IPS DF 4.7 (cell line): ENCODE results near the gene RPL27A.

Source experiments
- DNase-seq: peaks from one replicate; pipeline ENCODE4 v3.0.0-alpha.2; 2013; ENCODE audit warnings: low spot score; ENCODE audit errors: extremely low read depth

Gene RPL27A

DNA sequence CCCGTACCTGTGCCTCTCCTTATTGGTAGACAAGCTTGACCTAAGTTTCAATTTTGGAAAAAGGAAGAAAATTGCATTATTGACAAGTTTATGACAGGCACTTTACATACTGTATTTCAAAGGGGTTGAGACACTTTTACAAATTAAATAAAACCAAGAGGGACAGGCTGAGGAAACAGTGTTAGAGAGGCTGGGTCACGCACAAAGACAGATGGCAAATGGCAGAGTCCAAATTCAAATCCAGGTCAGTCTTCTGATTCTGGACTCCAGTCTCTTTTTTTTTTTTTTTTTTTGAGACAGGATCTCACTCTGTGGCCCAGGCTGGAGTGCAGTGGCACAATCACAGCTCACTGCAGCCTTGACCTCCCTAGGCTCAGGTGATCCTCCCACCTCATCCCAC, 10.2 kb upstream of the RPL27A start:
- no peak for DNase-seq

DNA sequence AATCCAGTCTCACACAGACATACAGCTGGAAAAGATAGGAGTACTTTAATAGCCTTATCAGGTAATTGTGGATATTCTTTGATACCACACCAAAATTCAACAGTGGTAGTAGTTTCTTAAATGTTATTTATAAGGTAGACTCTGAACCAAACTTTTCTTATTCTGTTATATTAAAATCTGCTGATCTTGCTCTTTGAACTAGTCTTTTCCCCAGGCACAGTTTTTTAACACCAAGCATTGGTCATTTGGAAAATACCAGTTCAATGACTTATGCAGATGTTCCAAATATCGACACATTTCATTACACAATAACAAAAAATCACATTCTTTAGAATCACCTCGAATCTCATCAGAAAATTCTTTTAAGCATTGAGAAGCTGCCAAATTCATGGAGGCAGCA, 7.7 kb upstream of the RPL27A start:
- DNase-seq: no peak

DNA sequence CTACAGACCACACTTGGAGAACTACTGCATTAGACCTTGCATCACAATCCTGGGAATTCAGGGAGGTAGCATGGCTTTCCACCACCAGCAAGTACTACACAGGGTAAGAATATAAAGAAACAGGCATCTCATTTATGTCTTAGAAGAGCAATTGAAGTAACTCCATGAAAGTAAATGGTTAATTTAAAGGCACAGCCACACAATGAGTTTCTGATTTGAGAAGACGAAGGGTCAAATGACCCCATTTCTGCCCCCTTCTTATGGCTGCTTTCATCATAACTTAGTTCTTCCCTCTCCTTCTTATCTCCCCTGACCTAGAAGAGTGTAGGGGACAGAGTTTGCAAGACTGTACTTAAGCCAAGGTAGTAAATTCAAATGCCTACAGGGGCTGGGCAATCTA, 6.1 kb upstream of the RPL27A start:
- no peak for DNase-seq

GRCh38 chr11:8679006-8679405, 3.6 kb upstream of the RPL27A start:
- DNase-seq: no peak

- no peak for DNase-seq
Measured at GRCh38 chr11:8681837-8682302, 722 bp upstream of the RPL27A start.

- DNase-seq: no peak
Measured at GRCh38 chr11:8683115-8683807, 669 bp downstream of the RPL27A start.

DNA sequence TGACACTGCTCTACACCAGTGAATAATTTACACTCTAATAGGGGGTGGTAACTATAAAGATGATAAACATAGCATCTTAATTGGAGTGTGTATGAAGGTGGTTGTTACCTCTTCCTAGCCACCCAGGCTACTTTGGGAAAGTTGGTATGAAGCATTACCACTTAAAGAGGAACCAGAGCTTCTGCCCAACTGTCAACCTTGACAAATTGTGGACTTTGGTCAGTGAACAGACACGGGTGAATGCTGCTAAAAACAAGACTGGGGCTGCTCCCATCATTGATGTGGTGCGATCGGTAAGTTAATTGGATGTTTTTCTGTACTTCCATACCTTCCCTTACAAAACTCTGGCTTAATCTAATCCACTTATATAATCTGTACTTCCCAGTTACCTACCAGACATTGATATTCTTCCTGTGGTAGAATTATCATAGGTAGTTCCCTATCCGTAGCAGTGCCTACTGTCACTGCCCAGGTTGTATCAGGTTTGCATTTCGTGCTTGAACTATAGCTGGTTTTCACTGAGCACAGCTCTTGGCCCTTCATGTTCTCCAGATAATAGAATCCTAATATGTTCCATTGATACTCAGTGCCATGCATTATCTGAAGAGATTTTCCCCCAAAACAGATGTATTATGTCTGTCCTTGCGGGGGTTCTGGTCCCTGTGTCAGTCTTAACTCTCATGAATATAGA, 2.2 kb downstream of the RPL27A start:
- DNase-seq: no peak

- DNase-seq: no peak
Measured at GRCh38 chr11:8685306-8685705, 2.7 kb downstream of the RPL27A start.

DNA sequence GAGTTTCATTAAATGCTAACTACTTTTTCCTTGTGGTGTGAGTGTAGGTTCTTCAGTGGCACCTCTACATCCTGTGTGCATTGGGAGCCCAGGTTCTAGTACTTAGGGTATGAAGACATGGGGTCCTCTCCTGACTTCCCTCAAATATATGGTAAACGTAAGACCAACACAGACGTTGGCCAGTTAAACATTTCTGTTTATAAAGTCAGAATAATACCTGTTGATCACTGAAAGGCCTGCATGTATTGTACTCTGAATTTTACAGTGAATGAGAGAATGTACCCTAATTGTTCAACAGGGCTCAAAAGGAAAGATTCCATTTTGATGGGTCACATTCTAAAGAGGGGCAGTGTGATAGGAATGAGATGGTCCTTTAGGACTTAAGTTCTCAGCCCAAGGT, 3.2 kb downstream of the RPL27A start:
- DNase-seq: no peak

GRCh38 chr11:8686325-8686724, 3.7 kb downstream of the RPL27A start:
- DNase-seq: no peak

DNA sequence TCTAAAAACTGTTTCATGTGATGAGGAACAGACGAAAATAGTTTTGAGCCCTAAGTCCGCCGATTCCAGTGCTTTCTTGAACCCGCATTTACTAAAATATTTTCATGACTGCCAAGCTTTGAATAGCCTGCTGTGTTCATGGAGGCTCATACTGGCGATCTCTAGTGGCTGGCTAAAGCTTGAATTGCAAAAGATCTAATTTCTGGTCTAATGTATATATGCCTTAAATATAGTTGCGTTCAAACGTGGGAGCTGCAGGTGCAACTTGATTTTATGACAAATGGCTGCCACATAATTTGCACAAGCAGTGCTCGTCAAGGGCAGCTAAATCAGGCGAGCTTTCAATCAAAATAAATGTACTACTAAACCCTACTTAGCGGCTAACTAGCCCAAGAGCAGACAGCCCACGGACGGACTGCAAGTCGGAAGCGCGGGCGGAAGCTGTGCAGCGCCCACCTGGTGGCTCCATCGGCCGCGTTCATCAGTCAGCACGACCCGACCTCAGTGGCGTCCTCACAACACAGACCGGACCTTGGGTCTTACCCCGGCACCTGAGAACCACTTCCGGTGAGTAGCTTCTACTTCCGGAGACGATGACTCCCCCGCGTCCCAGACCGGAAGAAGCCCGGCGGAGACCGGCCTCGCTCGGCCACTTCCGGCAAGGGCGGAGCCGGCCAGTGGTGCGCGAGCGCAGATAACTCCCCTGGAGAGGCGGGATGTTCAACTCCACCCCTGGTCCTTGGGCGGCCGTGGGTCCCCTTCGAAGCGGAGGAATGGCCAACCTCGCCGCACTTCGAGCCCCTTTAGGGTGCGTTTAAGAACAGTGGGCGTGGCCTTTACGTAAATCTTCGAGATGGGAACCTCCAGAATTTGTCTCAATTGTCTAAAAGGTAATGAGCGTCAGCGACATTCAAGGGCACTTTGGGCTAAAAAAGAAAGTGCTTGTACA, 6.1 kb downstream of the RPL27A start:
- peak; percentile 96 for DNase-seq

- DNase-seq: no peak
Measured at GRCh38 chr11:8689726-8690255, 7.2 kb downstream of the RPL27A start.

DNA sequence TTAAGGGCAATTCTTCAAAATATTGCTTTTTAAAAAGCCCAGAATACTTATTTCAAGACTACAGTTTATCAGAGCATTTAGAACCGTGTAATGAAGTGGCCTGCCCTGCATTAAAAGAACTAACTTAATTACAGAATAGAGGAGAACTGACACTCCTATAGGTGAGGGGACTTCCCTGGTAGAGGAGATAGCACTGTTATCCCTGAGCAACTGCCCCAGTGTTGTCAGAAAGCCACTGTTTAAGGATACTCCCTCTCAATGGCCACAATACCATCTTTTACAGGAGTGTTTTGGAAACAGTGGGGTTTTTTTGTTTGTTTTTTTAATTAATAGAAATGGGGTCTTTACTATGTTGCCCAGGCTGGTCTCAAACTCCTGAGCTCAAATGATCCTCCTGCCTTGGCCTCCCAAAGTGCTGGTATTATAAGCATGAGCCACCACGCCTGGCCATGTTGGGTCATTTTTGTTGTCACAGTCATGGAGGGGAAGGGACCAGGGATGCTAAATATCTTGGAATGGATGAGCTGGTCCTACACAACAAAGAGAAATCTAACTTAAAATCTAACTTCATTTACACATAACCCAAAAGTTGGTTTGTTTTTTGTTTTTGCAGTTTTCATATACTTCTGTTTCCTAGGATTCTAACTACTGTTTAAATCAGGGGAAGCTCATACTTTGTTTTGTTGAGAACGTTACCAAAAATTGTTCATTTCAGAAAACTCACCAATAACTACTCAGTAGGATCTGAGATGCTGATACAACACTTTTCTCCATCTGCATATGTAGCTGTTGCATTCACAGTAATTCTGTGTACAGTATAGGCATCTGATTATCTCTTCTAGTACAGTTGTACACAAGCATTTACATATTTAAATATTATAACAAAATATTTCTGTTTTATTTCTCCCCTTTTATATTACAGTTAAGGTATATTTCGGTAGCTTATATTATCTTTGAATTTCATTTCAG, 8.1 kb downstream of the RPL27A start:
- no peak for DNase-seq

- DNase-seq: no peak
Measured at GRCh38 chr11:8691601-8692000, 9.0 kb downstream of the RPL27A start.

DNA sequence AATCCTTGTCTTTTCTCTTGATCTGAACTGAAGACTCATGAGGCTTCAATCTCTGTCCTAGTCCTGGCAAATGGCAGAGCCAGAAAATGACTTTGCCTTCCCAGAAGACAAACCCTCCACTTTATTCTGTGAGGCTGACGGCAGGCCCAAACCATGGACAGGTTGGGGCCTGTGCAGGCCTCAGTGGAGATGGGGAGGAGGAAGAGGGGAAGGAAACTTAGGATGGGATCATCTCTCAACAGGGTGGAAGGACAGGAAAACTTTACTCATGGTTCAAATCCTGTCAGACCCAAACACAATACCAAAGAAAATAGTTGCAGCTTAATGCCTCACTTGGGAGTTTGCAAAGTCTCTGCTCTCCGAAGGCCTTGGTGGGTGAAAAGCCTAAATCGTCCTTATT, 9.8 kb downstream of the RPL27A start:
- no peak for DNase-seq

- DNase-seq: no peak
Measured at GRCh38 chr11:8693010-8693551, 10.5 kb downstream of the RPL27A start.

DNA sequence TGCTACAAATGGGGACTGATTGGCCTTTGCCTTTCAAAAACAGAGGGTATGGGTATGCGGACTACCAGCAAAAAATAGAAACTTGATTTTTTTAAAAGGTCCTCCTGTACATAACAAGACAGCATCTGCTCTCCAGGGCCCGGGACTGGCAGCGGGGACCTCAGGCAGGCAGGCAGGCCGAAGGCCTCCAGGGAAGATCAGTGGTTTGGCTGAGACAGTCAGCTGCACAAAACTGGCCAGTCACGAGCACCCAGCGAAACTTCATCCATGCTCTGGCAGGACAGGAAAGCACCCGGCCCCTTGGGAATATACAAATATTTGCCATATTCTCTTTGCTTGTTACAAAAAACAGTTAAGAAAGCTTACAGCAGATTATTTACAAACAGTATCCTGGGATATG, 11.0 kb downstream of the RPL27A start:
- DNase-seq: no peak

GRCh38 chr11:8694137-8694536, 11.5 kb downstream of the RPL27A start:
- no peak for DNase-seq

DNA sequence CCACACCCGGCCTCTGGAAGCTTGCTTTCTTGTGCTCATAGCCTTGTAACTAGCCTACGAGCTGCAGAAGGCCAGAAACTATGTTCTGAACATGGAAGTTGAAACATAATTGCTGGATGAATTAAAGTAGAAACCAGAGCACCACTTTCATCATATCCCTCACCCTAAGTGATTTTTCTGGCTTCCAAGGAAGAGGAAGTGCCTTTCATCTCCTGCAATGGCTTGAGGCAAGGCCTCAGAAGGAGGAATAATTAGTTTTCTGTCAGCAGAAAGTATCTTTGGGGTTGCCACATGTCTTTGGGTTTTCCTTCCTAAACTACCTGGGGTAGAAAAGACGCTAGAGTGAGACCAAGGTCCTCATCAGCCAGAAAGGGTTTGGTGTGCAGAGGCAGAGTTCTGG, 14.5 kb downstream of the RPL27A start:
- DNase-seq: no peak

DNA sequence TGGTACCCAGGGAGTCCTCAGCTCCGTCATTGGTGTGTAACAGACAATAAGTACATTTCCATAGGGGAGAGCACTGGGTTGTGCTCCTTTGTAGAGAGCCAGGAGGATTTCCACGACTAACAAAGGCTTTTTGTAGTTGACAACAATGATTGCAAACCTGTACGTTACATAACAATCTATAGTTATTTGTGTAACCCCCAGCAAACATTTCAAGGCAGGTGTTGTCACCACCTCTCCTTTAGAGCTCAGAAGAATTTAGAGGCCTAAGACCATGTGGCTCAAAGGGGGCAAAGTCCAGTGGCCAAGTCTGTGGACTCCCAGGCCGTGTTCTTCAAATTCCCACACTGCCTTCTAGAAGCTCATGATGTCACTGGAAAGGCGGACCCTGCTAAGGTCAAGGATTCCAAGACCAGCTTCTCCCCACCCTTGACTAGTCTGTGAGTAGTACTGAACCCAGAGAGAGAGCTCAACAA, 15.8 kb downstream of the RPL27A start:
- peak; percentile 28 for DNase-seq
